Neural cell (in vitro differentiated cells): ENCODE data around the gene TMEM50B. TPM values are rescaled to one million over a fixed set of nuclear protein-coding genes. Genes with fewer than 3 reads are reported as not detected.

ENCODE experiments used
- H2AFZ ChIP-seq: fragments of 200-600, 300-800 bp; sonication (generic), shearing (Covaris generic); 2 replicates; pipeline ENCODE4 v1.6.0; 2014; ENCODE audit warnings: low read depth, mild to moderate bottlenecking, antibody characterized with exemption, low read length, moderate library complexity
- H3F3A ChIP-seq: fragments of 200-600 bp; shearing (Covaris generic); 2 replicates; pipeline ENCODE4 v1.6.1; 2016; ENCODE audit warnings: mild to moderate bottlenecking, moderate library complexity, mixed read lengths, antibody characterized with exemption, low read length; ENCODE audit not compliant: insufficient read depth, poor library complexity, severe bottlenecking
- H3K27ac ChIP-seq: fragments of 200-600, 300-800 bp; sonication (generic), shearing (Covaris generic); 2 replicates; pipeline ENCODE4 v1.5.1; 2014; ENCODE audit warnings: mild to moderate bottlenecking, low read length, moderate library complexity
- H3K27me3 ChIP-seq: fragments of 300-800, 200-600 bp; sonication (generic), shearing (Covaris generic); 2 replicates; pipeline ENCODE4 v1.6.0; 2014; ENCODE audit warnings: mild to moderate bottlenecking, low read depth, low read length, moderate library complexity; ENCODE audit not compliant: insufficient read depth
- H3K36me3 ChIP-seq: fragments of 300-800, 200-600 bp; sonication (generic), shearing (Covaris generic); 2 replicates; pipeline ENCODE4 v1.5.1; 2014; ENCODE audit warnings: mild to moderate bottlenecking, antibody characterized with exemption, low read length, moderate library complexity; ENCODE audit not compliant: insufficient read depth
- H3K4me2 ChIP-seq: fragments of 300-800, 200-600 bp; sonication (generic), shearing (Covaris generic); 2 replicates; pipeline ENCODE4 v1.6.0; 2014; ENCODE audit warnings: mild to moderate bottlenecking, low read length
- H3K4me3 ChIP-seq: fragments of 300-800, 200-600 bp; sonication (generic), shearing (Covaris generic); 2 replicates; pipeline ENCODE4 v1.5.1; 2014; ENCODE audit warnings: mild to moderate bottlenecking, low read length, moderate library complexity
- H3K79me2 ChIP-seq: fragments of 200-600 bp; shearing (Covaris generic); replicated peaks from 2 replicates; pipeline ENCODE4 v1.6.0; 2014; ENCODE audit warnings: mild to moderate bottlenecking, low read length, moderate library complexity; ENCODE audit not compliant: insufficient read depth
- H3K9ac ChIP-seq: fragments of 300-800, 200-600 bp; sonication (generic), shearing (Covaris generic); 2 replicates; pipeline ENCODE4 v1.6.1; 2016; ENCODE audit warnings: mild to moderate bottlenecking, low read length, mixed read lengths
- H3K9me2 ChIP-seq: fragments of 200-600 bp; shearing (Covaris generic); 2 replicates; pipeline ENCODE4 v1.6.1; 2016; ENCODE audit warnings: mild to moderate bottlenecking, low read length, mixed read lengths; ENCODE audit not compliant: insufficient read depth
- H3K9me3 ChIP-seq: fragments of 200-600, 300-800 bp; sonication (generic), shearing (Covaris generic); 2 replicates; pipeline ENCODE4 v1.6.1; 2016; ENCODE audit warnings: mild to moderate bottlenecking, mixed run types, low read length, moderate library complexity, mixed read lengths
- H4K20me1 ChIP-seq: fragments of 200-600 bp; shearing (Covaris generic); 2 replicates; pipeline ENCODE4 v1.6.1; 2016; ENCODE audit warnings: mild to moderate bottlenecking, mixed run types; ENCODE audit not compliant: insufficient read depth
- EP300 ChIP-seq: fragments of 450-650 bp; conservative IDR thresholded peaks from 2 replicates; pipeline ENCODE4 v1.6.1; 2014; ENCODE audit warnings: antibody characterized with exemption, mild to moderate bottlenecking, moderate library complexity; ENCODE audit not compliant: poor library complexity, severe bottlenecking
- EZH2 ChIP-seq: fragments of 200-600, 300-800 bp; shearing (Covaris generic), sonication (generic); IDR thresholded peaks from 2 replicates; pipeline ENCODE4 v1.6.1; 2014; ENCODE audit warnings: antibody characterized with exemption, low read length, borderline replicate concordance, mild to moderate bottlenecking; ENCODE audit not compliant: insufficient read depth, poor library complexity, severe bottlenecking
- MXI1 ChIP-seq: fragments of 450-650 bp; conservative IDR thresholded peaks from 2 replicates; pipeline ENCODE4 v1.6.1; 2014; ENCODE audit warnings: antibody characterized with exemption, mild to moderate bottlenecking; ENCODE audit not compliant: poor library complexity, severe bottlenecking
- POLR2AphosphoS5 ChIP-seq: IDR thresholded peaks from 2 replicates; pipeline ENCODE4 v1.6.1; 2012
- RAD21 ChIP-seq: fragments of 450-650 bp; conservative IDR thresholded peaks from 2 replicates; pipeline ENCODE4 v1.6.1; 2014; ENCODE audit warnings: antibody characterized with exemption, mild to moderate bottlenecking, moderate library complexity
- SMC3 ChIP-seq: fragments of 450-650 bp; conservative IDR thresholded peaks from 2 replicates; pipeline ENCODE4 v1.6.1; 2014; ENCODE audit warnings: antibody characterized with exemption, mild to moderate bottlenecking, moderate library complexity; ENCODE audit not compliant: poor library complexity
- TAF1 ChIP-seq: IDR thresholded peaks from 2 replicates; pipeline ENCODE4 v1.6.1; 2012; ENCODE audit warnings: low read depth
- polyA plus RNA-seq: library from polyadenylated mRNA; depleted of rRNA; stranded (reverse); fragments of >200 nt; gene quantifications from 2 replicates; pipeline ENCODE4 v1.2.3, GENCODE V29; 2014
- TF ChIP-seq, protein P1 (sequence below): fragments of 450-650 bp; IDR thresholded peaks from 2 replicates; pipeline ENCODE4 v1.5.1; 2014; ENCODE audit warnings: antibody characterized with exemption, mild to moderate bottlenecking, moderate library complexity; ENCODE audit not compliant: poor library complexity, severe bottlenecking
- TF ChIP-seq, protein P2 (sequence below): IDR thresholded peaks from 2 replicates; pipeline ENCODE4 v1.6.1; 2012; ENCODE audit warnings: borderline replicate concordance

The TMEM50B gene
- polyA plus RNA-seq, 1 donor from 2014 or later, result 69.4 TPM

DNA sequence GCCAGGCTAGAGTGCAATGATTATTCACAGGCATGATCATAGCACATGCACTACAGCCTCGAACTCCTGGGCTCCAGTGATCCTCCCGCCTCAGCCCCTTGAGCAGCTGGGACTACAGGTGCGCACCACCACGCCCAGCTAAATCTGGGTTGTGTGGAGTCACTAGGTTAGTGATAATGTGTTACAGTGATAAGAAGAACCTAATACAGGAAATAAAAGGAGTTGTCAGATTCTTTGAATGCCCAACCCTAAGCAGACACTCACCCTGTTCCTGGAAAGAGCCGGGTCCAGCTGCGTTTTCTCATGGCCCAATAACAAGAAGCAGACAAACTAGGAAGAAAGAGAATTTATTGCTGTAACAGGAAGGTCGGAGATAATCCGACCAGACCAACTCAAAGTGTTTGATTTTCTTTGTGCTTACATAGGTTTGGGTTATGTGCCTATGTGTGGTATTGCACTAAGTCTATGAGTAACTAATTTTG is 67.8 kb downstream of the TMEM50B start:
- Histone ChIP-seq H3K9me3 (no peaks in the 10 kb centered on the region), H3F3A (no peaks in the 10 kb centered on the region), H3K36me3 (no peaks in the 10 kb centered on the region), H3K27ac (no peak overlapping the region), H2AFZ (no peak overlapping the region), H3K9me2 (no peaks in the 10 kb centered on the region), H3K27me3 (no peaks in the 10 kb centered on the region), H3K4me3 (no peak overlapping the region), H4K20me1 (no peaks in the 10 kb centered on the region), H3K9ac (no peak overlapping the region), H3K4me2 (no peak overlapping the region), H3K79me2 (no peaks in the 10 kb centered on the region)
- TF ChIP-seq, protein P1, sequence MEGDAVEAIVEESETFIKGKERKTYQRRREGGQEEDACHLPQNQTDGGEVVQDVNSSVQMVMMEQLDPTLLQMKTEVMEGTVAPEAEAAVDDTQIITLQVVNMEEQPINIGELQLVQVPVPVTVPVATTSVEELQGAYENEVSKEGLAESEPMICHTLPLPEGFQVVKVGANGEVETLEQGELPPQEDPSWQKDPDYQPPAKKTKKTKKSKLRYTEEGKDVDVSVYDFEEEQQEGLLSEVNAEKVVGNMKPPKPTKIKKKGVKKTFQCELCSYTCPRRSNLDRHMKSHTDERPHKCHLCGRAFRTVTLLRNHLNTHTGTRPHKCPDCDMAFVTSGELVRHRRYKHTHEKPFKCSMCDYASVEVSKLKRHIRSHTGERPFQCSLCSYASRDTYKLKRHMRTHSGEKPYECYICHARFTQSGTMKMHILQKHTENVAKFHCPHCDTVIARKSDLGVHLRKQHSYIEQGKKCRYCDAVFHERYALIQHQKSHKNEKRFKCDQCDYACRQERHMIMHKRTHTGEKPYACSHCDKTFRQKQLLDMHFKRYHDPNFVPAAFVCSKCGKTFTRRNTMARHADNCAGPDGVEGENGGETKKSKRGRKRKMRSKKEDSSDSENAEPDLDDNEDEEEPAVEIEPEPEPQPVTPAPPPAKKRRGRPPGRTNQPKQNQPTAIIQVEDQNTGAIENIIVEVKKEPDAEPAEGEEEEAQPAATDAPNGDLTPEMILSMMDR, result no peak
- TF ChIP-seq, protein P2, sequence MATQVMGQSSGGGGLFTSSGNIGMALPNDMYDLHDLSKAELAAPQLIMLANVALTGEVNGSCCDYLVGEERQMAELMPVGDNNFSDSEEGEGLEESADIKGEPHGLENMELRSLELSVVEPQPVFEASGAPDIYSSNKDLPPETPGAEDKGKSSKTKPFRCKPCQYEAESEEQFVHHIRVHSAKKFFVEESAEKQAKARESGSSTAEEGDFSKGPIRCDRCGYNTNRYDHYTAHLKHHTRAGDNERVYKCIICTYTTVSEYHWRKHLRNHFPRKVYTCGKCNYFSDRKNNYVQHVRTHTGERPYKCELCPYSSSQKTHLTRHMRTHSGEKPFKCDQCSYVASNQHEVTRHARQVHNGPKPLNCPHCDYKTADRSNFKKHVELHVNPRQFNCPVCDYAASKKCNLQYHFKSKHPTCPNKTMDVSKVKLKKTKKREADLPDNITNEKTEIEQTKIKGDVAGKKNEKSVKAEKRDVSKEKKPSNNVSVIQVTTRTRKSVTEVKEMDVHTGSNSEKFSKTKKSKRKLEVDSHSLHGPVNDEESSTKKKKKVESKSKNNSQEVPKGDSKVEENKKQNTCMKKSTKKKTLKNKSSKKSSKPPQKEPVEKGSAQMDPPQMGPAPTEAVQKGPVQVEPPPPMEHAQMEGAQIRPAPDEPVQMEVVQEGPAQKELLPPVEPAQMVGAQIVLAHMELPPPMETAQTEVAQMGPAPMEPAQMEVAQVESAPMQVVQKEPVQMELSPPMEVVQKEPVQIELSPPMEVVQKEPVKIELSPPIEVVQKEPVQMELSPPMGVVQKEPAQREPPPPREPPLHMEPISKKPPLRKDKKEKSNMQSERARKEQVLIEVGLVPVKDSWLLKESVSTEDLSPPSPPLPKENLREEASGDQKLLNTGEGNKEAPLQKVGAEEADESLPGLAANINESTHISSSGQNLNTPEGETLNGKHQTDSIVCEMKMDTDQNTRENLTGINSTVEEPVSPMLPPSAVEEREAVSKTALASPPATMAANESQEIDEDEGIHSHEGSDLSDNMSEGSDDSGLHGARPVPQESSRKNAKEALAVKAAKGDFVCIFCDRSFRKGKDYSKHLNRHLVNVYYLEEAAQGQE, result no peak
- TF ChIP-seq MXI1 (no peak), TAF1 (no peak)

DNA sequence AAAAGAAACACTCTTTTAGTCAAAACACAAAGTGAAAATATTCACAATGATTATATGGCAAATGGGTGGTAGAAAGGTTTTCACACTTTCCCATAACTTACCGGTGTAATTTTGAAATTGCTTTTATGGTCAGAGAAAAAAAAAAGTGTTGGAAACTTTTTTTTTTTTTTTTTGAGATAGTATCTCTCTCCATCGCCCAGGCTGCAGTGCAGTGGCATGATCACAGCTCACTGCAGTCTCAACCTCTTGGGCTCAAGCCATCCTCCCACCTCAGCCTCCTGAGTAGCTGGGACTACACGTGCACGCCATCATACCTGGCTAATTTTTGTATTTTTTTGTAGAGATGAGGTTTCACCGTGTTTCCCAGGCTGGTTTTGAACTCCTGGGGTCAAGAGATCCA is 73.3 kb downstream of the TMEM50B start:
- Histone ChIP-seq H3K36me3 (no peaks in the 10 kb centered on the region), H3K9me2 (no peaks in the 10 kb centered on the region), H3F3A (no peaks in the 10 kb centered on the region), H3K4me3 (no peak overlapping the region), H4K20me1 (no peaks in the 10 kb centered on the region), H3K27ac (no peak overlapping the region), H3K9me3 (no peaks in the 10 kb centered on the region), H3K79me2 (peaks cover 13% of the 10 kb centered on the region), H3K4me2 (no peak overlapping the region), H2AFZ (no peak overlapping the region), H3K27me3 (no peaks in the 10 kb centered on the region), H3K9ac (no peak overlapping the region)
- TF ChIP-seq TAF1 (no peak), MXI1 (no peak), RAD21 (no peak), SMC3 (no peak), EZH2 (no peak), POLR2AphosphoS5 (no peak), EP300 (no peak)
- TF ChIP-seq, protein P2, result no peak
- TF ChIP-seq, protein P1, result no peak
